GM19193 (cell line): ENCODE results near the gene LIFR.

Experiments used
- POLR2A ChIP-seq: IDR thresholded peaks from 4 replicates; pipeline ENCODE4 v1.6.1; 2011; ENCODE audit not compliant: insufficient read depth, insufficient read length; ENCODE audit errors: extremely low read depth

Gene LIFR

GRCh38 chr5:38540314-38540713, 16.1 kb downstream of the LIFR start:
- no peak for TF ChIP-seq POLR2A

GRCh38 chr5:38538161-38538560, 18.3 kb downstream of the LIFR start:
- no peak for TF ChIP-seq POLR2A

- TF ChIP-seq POLR2A, result no peak
Observed at GRCh38 chr5:38537505-38537904, 18.9 kb downstream of the LIFR start.

GRCh38 chr5:38536968-38537367, 19.5 kb downstream of the LIFR start:
- no peak for TF ChIP-seq POLR2A

- TF ChIP-seq POLR2A, result no peak
Observed at GRCh38 chr5:38535845-38536244, 20.6 kb downstream of the LIFR start.

- no peak for TF ChIP-seq POLR2A
Observed at GRCh38 chr5:38535248-38535750, 21.1 kb downstream of the LIFR start.

- no peak for TF ChIP-seq POLR2A
Observed at GRCh38 chr5:38534156-38534453, 22.3 kb downstream of the LIFR start.

- no peak for TF ChIP-seq POLR2A
Observed at GRCh38 chr5:38533286-38534155, 22.9 kb downstream of the LIFR start.

GRCh38 chr5:38532165-38532669, 24.2 kb downstream of the LIFR start:
- no peak for TF ChIP-seq POLR2A

- no peak for TF ChIP-seq POLR2A
Observed at GRCh38 chr5:38531518-38531917, 24.9 kb downstream of the LIFR start.

GRCh38 chr5:38529955-38530646, 26.3 kb downstream of the LIFR start:
- no peak for TF ChIP-seq POLR2A

GRCh38 chr5:38528162-38528703, 28.2 kb downstream of the LIFR start:
- TF ChIP-seq POLR2A, result no peak

- TF ChIP-seq POLR2A, result no peak
Observed at GRCh38 chr5:38527475-38527874, 29.0 kb downstream of the LIFR start.

GRCh38 chr5:38524022-38524421, 32.4 kb downstream of the LIFR start:
- no peak for TF ChIP-seq POLR2A

- TF ChIP-seq POLR2A, result no peak
Observed at GRCh38 chr5:38519476-38519875, 37.0 kb downstream of the LIFR start.

GRCh38 chr5:38518341-38518740, 38.1 kb downstream of the LIFR start:
- no peak for TF ChIP-seq POLR2A

GRCh38 chr5:38515646-38516045, 40.8 kb downstream of the LIFR start:
- no peak for TF ChIP-seq POLR2A

GRCh38 chr5:38515092-38515491, 41.4 kb downstream of the LIFR start:
- TF ChIP-seq POLR2A, result no peak
